WTC11 (cell line): ENCODE results near the gene DLX2.

Experiments used
- ATF3 ChIP-seq: sonication (generic); formaldehyde crosslinking; conservative IDR thresholded peaks from 2 replicates; pipeline ENCODE4 v1.8.1; 2022; ENCODE audit warnings: mild to moderate bottlenecking, missing genetic modification reagents
- CBFB ChIP-seq: sonication (generic); formaldehyde crosslinking; IDR thresholded peaks from 2 replicates; pipeline ENCODE4 v1.8.1; 2022; ENCODE audit warnings: mild to moderate bottlenecking, low read depth, missing genetic modification reagents
- ETV6 ChIP-seq: sonication (generic); formaldehyde crosslinking; IDR thresholded peaks from 2 replicates; pipeline ENCODE4 v1.8.1; 2022; ENCODE audit warnings: mild to moderate bottlenecking, missing genetic modification reagents
- FOXJ3 ChIP-seq: sonication (generic); formaldehyde crosslinking; IDR thresholded peaks from 2 replicates; pipeline ENCODE4 v1.9.0; 2021; ENCODE audit warnings: missing genetic modification reagents, mild to moderate bottlenecking, borderline replicate concordance
- GABPB1 ChIP-seq: sonication (generic); formaldehyde crosslinking; IDR thresholded peaks from 2 replicates; pipeline ENCODE4 v1.8.1; 2023; ENCODE audit warnings: mild to moderate bottlenecking, missing genetic modification reagents
- GTF2I ChIP-seq: fragments of 250-450 bp; sonication (Bioruptor Pico); conservative IDR thresholded peaks from 2 replicates; pipeline ENCODE4 v1.4.0; 2021; ENCODE audit warnings: mild to moderate bottlenecking
- TEAD4 ChIP-seq: sonication (generic); formaldehyde crosslinking; IDR thresholded peaks from 2 replicates; pipeline ENCODE4 v1.8.0; 2022; ENCODE audit warnings: mild to moderate bottlenecking, missing genetic modification reagents
- ZNF263 ChIP-seq: sonication (generic); formaldehyde crosslinking; IDR thresholded peaks from 2 replicates; pipeline ENCODE4 v1.8.1; 2022; ENCODE audit warnings: low read depth, mild to moderate bottlenecking, moderate library complexity, missing genetic modification reagents
- ZNF423 ChIP-seq: fragments of 250-450 bp; sonication (Bioruptor Pico); IDR thresholded peaks from 2 replicates; pipeline ENCODE4 v2.1.2; 2022; ENCODE audit warnings: mild to moderate bottlenecking, moderate library complexity
- TF ChIP-seq, protein P1 (sequence below): fragments of 200-600 bp; IDR thresholded peaks from 2 replicates; pipeline ENCODE4 v1.8.0; 2022; ENCODE audit warnings: antibody characterized with exemption
- TF ChIP-seq, protein P2 (sequence below): sonication (generic); formaldehyde crosslinking; IDR thresholded peaks from 2 replicates; pipeline ENCODE4 v1.8.0; 2022; ENCODE audit warnings: mild to moderate bottlenecking, missing genetic modification reagents
- TF ChIP-seq, protein P3 (sequence below): sonication (generic); formaldehyde crosslinking; IDR thresholded peaks from 2 replicates; pipeline ENCODE4 v1.8.1; 2022; ENCODE audit warnings: missing genetic modification reagents, borderline replicate concordance

DNA sequence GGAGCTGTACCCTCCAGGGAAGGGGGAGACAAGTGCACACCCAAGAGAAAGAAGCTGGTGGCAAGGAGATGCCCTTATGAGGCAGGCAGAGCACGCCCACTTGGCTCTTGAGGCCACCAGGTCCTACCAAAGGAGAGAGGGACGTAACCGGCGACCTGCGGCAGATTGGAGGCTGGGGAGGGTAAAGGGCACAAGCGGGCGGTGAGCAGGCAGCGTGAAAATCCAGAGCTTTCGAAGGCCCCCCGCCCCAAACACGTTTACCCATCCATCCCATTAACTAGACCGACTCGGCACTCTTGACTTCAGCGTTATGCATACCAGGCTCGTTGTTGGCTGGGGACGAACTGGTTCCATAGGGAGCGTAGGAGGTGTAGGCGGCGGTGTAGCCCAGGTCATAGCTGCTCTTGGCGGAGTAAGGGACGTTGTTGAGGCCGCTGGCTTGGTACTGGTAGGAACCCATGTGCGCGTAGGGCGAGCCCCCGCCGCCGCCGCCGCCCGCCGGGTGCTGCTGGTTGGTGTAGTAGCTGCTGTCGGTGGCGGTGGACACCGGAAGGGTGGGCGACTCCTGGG is 794 bp downstream of the DLX2 start:
- TF ChIP-seq FOXJ3 (CRISPR knock-in tag) (no peak), ETV6 (CRISPR knock-in tag) (no peak), ZNF263 (CRISPR knock-in tag) (no peak), TEAD4 (CRISPR knock-in tag) (no peak), CBFB (CRISPR knock-in tag) (no peak), GTF2I (CRISPR knock-in tag) (no peak), ZNF423 (CRISPR knock-in tag) (no peak), GABPB1 (CRISPR knock-in tag) (no peak), ATF3 (CRISPR knock-in tag) (no peak)
- TF ChIP-seq, protein P1, sequence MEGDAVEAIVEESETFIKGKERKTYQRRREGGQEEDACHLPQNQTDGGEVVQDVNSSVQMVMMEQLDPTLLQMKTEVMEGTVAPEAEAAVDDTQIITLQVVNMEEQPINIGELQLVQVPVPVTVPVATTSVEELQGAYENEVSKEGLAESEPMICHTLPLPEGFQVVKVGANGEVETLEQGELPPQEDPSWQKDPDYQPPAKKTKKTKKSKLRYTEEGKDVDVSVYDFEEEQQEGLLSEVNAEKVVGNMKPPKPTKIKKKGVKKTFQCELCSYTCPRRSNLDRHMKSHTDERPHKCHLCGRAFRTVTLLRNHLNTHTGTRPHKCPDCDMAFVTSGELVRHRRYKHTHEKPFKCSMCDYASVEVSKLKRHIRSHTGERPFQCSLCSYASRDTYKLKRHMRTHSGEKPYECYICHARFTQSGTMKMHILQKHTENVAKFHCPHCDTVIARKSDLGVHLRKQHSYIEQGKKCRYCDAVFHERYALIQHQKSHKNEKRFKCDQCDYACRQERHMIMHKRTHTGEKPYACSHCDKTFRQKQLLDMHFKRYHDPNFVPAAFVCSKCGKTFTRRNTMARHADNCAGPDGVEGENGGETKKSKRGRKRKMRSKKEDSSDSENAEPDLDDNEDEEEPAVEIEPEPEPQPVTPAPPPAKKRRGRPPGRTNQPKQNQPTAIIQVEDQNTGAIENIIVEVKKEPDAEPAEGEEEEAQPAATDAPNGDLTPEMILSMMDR: no peak
- TF ChIP-seq, protein P2, sequence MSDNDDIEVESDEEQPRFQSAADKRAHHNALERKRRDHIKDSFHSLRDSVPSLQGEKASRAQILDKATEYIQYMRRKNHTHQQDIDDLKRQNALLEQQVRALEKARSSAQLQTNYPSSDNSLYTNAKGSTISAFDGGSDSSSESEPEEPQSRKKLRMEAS (CRISPR knock-in tag): no peak
- TF ChIP-seq, protein P3, sequence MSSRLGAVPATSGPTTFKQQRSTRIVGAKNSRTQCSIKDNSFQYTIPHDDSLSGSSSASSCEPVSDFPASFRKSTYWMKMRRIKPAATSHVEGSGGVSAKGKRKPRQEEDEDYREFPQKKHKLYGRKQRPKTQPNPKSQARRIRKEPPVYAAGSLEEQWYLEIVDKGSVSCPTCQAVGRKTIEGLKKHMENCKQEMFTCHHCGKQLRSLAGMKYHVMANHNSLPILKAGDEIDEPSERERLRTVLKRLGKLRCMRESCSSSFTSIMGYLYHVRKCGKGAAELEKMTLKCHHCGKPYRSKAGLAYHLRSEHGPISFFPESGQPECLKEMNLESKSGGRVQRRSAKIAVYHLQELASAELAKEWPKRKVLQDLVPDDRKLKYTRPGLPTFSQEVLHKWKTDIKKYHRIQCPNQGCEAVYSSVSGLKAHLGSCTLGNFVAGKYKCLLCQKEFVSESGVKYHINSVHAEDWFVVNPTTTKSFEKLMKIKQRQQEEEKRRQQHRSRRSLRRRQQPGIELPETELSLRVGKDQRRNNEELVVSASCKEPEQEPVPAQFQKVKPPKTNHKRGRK (CRISPR knock-in tag): no peak
